ENCODE measurements around the gene IGSF3.
"Not testable (repeated sequence)": the region's sequence is repeated elsewhere in the genome, so short reads cannot be mapped to it uniquely, and the experiment has no call there.

Gene IGSF3

DNA sequence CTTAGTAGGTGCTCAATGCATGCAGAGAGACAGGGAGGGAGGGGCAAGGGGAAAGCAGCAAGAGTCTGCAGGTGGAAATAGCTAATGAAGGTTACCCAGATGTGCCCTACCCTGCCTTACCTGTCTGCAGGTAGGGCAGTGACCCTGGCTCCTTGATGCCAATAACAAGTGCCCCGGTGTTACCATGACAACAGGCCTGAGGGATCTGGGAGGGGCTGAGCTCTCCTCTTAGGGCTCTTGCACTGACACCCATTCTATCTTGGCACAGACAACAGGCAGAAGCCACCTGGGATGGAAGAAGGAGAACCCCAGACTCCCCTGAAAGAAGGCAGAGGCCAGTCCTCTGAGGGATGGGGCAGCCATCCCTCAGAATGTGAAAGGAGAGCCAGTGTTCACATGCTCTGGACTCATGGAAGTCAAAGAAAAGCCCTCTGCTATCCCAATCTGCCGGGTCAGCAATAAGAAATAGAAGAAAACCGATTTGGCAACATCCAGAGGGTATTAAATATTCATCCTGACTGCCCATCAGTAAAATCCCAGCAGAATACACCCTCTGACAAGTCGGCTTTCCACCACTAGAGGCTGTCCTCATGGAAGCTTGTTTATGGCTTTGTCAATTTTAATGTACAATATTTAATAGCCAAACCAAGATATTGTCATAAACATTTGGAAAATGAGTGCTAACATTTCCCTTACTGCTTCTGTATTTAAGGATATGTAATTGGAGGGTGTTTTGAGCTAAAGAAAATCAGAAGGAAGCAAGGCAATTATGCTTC lies 72.3 kb downstream of the IGSF3 start:
- not testable (repeated sequence) for DNase-seq

DNA sequence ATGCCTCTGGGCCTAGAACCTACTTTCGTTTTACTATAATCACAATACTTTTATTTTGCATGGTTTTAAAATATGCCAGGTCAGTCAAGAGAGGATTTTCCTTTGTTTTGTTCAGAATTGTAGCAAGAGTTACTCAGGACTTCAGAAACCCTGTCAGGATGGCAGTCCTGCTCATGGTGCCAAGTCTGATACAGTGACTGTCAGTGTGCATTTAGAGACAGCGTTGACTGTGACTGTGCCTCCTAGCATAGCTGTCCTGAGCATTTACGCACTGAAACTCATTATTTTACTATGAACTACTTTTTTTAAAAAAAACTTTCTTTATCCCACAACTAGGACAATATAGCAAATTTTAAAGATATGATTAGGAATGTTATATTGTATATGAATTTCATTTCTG lies 73.6 kb downstream of the IGSF3 start:
- DNase-seq = not testable (repeated sequence)

DNA sequence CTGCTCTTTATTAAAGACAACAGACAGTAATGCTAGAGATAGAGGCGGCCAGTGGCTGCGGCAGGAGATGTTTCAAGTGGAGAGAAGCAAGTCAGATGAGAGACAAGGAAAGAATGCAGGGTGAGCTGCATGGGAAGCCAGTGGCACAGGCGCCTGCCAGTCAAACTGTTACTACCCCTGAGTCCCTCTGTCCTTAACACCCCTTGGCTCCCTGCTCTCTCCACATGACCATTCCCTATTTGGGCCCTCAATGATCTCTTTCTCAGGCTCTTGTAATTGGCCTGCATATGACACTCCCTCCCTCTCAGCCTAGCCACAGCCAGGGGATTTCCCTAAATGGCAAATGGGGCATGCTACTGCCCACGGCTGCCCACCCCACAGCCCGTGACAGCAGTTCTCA lies 74.1 kb downstream of the IGSF3 start:
- not testable (repeated sequence) for DNase-seq

DNA sequence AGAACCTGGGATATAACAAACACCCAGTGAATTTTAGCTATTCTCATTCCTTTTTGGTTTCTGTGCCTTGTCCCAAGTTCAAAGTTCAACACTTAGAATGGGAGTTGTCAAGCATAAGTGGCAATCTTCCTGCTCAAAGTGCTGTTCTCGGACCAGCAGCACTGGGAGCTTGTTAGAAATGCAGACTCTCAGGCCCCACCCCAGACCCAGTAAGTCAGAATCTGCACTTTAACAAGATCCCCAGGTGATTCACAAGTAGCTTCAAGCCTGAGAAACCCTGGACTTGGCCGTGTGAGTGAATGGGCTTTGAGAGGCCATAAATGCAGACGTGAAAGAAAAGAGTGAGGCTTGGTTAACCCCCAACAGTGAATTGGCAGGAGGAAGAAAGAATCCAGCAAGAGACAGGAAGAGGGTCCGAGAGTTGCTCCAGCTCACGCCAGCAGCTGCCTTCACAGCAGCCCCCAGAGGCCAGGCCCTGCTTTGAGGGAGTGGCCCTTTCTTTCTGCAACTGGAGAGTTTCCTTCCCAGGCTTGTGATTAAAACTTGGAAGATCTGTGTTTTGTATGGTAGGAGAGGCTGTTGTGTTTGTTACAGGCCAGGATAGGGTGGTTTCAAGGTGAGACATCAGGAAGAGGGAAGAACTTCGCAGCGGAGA lies 75.5 kb downstream of the IGSF3 start:
- not testable (repeated sequence) for DNase-seq

DNA sequence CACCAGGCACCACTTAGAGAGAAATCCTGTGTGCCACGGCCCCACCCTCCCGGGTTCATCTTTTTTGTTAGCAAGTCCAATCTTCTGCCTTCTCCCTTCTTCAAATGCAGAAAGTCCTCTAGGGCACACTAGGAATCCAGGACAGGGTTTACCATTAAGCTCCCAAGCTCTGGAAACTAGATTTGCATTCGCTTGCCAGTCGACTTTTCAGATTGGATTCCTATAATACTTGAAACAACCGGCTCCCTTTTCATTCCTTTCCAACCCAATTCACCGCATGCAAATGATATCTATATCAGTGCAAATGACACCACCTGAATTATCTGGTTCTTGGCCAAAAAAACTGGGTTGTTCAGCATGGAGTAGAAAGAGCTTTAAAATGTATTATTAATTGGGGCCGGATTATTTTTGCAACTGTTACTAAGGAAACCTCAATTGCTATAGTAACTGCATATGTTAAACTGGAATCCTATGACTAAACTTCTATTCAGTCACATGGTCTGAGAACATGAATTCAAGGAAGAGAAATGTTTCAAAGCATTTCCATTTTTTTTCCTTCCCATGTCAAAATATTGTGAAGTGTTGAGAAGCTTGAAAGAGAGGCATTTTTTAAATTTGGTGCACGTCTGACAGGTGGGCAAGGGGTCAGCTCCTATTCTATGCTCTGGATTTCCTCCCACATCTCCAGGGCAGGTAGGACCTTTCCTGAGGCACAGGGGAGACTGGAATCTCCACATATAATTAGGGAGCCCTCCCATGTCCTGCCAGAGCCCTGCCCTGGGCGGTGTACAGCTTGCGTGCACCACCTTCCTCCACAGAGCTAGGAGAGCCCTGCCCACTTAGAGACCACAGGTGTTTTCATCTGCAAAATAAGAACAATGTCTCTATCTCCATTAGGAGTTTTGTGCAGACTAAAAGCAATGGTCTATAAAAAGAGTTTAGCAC lies 76.3 kb downstream of the IGSF3 start:
- not testable (repeated sequence) for DNase-seq

DNA sequence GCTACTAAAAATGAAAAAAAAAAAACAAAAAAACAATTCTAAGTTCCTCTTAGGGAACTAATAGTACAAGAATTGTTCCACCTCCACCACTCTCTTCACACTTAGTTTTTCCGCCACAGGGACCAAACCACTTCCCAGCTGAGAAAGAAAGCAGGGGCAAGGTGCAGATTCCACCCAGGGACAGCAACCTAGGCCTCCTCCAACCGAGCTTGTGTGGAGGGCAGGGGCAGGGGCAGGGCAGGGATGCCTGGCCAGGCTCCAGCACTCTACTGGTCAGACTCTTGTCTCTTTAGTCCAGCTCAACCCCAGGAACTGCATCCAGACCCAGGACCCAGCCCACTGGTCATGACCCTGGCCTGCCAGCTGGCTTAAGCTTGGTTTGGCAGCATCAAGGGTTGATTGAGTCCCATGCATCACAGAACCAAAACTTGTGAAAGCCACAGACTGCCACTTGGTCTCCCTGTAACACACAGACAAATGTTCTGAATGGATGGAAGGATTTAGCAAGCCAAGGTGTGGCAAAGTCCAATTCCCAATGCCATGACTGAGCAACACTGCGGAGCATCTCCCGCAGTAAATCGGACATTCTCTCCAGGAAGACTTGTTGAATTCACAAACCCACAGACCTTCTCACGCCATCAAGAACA lies 77.1 kb downstream of the IGSF3 start:
- not testable (repeated sequence) for DNase-seq

DNA sequence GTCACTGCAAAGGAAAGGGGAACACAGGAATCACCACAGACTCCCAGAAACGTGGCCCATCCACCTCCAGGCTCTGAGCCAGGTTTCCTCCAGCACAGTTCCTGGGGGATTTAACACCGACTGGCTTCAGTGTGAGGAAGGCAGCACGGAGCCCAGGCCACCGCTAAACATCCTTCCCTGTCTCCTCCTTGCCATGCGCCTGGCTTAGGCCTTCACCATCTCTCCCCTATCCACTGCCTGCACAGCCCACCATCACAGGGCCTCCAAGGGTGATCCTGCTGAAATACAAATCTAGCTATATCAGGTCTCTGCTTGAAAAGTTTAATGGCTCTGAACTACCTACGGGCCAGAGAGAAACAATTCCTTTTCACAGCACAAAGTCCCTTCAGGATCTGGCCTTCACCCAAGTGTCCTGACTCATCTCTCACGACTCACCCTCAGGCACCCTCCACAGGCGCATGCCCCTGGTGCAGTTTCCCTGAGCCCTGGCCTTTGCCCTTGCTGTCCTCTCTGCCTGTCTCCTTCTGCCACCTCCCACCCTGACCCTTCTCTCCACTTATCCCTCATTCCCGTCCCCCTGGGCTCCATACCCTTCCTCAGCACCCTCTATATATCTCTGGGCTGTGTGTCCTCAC lies 78.3 kb downstream of the IGSF3 start:
- not testable (repeated sequence) for DNase-seq

DNA sequence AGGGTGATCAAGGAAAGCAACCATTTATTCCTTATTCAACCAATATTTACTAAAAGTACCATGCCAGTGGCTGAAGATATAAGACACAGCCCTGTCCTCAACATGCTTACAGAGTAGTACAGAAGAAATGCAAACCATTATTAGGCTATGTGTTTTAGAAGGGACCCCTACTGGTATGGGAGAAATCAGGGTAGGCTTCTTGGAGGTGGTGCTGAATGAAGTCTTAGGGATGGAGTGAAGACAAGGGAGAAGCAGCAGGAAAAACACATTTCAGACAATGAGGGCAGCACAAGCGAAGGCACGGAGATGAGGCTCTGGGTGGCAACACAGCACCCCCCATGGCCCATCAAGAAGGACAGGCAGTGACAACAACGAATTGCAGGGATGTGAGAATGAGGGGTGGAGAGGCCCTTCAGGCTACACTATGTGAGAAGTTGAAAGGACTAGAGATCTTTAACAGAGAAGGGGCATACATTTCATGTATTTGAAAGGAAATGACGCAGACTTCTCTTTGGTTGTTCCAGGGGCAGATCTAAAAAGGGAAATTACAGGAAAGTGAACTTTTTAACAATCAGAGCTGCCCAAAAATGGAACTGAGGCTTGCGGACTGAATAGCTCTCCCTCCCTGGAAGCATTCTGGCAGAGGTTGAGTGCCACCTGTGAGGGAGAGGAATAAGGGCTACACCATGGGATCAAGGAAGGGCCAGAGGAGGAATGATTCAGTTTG lies 79.9 kb downstream of the IGSF3 start:
- no peak for DNase-seq

DNA sequence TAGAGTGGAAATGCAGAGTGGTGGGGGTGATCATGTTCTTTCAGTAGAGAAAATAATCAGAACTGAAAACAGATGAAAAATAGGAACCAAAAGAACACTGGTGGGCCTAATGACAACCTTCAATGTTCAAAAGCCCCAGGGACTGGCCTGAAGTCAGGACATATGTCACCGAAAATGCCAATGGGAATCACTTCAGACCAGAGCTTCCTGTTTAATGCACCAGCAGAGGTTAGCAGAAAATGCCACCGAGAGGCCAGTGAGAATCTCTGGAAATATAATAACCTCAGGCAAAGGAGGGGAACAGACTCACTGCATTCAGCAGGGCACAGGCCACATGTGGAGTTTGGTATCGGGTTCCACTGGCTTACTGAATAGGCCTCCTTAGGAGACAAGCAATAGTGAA lies 80.8 kb downstream of the IGSF3 start:
- DNase-seq = no peak

DNA sequence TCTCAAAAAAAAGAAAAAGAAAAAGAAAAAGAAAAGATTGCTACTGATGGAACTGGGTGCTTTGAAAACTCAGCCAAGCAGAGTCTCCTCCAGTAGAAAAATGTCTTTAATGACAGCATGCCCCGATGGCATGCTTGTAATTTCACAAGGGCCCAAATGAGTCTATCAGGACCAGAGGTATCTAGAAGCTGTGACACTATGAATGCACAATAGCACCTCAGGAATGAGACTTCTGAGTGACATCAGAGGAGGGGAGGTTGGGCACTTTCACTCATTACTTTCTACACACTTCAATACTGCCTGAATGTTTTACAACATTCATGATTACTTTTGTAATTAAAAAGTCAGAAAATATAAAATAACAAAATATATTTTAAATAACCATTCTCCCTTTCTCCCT lies 81.6 kb downstream of the IGSF3 start:
- DNase-seq = no peak

DNA sequence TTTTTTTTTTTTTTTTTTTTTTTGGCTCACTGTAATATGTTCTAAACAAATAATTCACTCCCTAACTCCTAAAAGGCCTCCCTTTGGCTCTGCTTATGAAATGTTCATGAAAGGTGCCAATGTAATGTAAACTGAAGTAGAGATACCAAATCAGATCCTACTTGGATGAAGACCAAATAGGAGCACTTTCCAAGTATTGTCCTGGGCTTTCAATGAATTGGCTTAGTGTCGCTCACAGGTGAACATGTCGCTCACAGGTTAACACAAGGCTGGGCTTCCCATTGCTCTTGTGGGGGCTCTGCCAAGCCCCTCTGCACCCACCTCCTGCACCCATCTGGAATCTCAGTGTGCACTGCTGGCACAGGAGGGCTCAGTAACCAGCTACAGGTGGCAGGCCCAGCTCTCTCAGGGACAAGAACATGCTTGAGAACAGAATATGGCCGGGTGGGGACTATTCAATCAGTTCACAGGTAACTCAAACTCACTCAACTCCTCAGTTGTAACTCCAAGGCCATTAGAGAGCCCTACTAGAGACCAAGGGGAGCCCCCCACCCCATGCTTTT lies 86.1 kb downstream of the IGSF3 start:
- no peak for DNase-seq

DNA sequence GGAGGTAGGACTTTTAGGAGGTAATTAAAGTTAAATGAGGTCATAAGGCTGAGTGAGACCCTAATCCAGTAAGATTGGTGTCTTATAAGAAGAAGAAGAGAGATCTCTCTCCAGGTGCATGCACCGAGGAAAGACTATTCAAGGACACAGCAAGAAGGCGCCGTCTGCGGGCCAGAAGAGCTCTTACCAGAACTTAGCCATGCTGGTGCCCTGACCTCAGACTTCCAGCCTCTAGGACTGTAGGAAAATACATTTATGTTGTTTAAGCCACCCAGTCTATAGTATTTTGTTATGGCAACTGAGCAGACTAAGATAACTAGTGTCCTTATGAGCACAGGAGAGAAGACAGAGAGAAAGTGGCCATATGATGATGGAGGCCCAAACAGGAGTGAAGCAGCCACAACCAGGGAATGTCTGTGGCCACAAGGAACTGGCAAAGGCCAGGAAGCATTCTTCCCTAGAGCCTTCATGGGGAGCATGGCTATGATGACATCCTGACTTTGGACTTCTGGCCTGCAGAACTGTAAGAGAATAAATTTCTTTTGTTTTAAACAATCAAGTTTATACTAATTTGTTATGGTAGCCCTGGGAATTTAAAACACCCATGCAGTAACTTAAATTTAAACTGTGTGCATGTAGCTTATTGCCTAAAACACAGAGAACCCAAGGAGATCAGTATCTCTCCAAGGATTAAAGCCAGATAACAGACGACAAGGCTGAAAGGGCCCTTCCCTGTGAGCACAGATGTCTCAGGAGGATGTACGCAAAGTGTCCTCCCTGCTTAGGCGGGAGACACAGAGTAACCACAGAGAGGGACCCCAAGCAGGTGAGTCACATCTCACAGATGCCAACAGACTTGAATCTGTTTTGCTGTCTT lies 86.8 kb downstream of the IGSF3 start:
- DNase-seq = no peak

DNA sequence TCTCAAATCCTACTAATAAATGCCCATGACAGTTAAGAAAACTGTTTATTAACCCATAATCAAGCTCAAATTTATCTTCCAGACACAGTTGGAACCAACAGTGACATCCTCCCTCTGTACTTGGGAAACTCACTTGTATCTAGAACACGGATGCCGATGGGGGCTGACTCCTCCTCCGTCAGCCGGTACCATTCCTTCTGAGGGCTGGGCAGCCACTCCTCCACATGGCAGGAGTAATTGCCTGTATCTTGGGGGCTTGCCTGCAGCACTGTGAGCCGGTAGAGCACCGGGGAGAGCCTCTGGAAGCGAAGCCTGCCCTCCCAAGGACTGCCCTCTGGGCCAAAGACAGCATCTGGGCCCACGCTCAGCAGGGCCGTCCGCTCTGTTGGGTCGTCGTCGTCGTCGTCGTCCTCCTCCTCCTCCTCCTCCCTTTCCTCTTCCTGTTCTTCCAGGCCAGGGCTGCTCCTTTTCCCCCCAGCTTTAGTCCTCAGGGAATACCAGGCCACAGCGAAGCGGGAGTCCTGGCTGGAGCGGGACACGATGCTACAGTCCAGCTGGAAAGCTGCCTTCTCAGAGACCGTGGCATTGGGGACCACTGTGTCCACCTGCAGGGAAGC lies 88.2 kb downstream of the IGSF3 start:
- DNase-seq = no peak

DNA sequence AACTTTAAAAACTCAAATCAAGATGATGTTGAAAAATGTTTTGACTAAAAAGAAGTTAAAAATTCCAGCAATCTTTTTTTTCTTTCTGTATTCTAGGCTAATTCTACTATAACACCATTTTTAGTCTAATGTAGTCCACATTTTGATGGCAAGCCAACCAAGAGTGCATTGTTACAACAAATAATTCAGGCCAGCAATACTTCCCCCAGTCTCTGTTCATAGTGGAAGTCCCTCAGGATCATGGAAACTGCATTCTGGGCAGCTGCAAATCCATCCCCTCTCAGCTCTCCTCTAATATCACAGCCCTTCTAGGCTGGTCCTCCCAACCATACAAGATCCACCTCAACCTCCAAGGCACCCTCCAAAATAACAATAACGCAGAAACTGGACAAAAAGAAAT lies 89.0 kb downstream of the IGSF3 start:
- no peak for DNase-seq

DNA sequence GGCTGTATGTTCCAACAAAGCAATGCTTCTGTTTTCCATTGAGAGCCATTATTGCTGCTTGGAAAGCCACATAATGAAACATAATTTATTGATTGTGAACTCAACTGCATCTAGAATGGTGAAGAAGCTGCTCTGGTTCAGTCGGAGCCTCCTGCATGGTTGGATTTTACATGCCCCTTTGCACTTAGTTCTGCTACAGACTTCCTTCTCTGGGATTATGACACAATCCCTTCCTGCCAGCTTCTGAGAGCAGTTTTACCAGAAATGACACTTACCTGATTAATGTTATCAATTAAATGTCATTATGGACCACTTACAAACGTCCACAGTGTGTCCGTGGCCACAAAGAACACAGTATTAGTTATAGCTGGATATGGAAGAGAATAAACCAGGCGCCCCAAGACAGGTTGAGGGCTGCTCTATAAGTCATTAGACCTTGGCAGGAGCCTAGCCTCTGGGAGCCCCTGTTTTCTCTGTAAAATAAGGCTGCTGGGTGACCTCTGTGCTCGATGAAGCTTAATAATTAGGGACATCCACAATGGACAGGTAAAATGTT lies 89.7 kb downstream of the IGSF3 start:
- DNase-seq = no peak

DNA sequence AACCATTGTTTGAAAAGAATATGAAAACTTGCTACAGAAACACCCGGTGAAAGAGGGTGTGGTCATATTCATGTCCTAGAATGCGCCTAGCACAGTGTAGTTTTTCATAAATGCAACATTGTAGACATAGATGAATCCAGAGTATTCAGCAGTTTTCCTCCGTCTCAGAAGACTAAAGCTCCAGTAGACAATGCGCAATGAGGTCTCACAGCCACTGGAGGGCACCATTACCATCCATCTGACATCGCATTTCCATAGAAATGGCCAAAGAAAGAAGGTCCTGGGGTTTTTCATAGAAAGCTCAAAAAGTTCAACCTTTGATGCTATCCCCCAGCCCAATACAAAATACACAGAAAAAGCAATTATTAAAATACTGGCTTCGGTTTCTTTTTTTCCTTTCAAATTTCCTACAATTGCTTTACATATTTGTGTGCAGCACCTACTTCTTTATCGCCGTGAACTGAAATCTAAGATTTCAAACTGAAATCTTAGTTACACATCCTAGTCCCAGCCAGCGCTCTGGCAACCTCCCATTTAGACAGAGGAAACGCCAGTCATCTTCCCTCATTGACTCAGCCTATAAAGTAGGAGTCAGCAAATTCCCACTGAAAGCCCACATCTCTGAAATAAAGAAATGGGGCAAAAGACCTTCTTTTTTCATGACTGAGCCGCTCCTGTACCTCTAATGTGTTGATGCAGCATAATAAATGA lies 92.8 kb downstream of the IGSF3 start:
- DNase-seq = peak; percentile 13

DNA sequence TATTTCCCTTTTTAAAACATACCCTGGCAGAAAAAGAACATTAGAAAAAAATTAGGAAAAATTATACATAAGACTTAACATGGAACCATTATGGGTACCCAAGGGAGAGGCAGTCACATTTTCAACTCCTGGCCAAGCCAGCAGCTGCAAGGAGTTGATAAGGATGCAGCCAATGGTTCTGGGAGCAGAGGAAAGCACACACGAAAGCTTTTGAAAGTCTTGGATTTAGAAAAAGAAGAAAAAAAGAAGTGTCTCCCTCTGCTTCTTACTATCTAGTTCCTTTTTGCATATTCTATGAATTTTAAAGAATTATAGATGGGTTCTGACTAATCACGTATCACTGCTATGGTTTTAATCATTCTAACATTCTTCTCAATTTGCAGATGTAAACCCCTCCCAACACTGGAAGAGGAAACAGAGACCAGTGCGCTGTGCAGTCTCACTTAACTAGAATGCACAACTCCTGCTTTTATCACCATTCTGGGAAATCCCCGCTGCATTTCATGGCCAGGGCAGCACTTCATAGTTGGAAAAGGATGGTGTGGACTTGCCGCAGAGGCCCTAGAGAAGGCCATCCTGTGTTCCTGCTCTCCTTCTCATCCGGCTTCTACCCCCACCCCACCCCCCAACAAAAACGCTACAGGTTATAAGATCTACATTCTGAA lies 94.0 kb downstream of the IGSF3 start:
- DNase-seq = no peak

DNA sequence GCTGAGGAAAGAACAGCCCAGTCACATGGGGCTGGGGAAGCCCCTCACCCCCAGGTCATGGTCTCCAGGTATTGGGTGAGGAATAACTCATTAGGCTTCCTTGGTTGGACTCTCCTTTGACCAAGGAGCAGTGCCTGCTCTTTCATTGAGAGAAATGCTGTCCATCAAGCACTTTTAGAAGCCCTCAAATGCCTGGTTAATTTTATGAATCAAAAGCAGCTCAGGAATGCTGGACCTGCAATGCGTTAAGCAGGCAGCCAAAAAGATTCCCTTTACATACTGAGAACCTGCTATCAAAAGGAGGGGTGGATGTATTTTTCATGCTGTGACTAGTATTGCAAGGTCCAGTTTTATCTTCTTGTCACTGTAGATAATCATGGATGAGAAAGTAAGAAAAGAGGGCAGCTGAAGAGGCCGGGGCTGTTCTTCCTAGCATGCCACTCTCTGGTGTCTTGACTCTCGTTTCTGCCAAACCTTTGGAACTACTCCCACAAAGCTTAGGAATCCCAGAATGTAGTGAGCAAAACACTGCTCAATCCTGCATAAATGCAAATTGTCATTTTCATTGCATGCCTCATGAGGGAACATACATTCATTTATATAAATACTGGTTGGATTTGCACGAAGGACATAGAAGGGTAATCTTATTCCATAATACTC lies 94.6 kb downstream of the IGSF3 start:
- no peak for DNase-seq
